Spleen (tissue), 11 donors: ENCODE results near the gene IL17RD. TPM values are rescaled to one million over a fixed set of nuclear protein-coding genes. Genes with fewer than 3 reads are reported as not detected.

Experiments
- DNase-seq: peaks from one replicate; pipeline ENCODE4 v3.0.0-alpha.2; 2020
- H3K27ac ChIP-seq, 8 donors: fragments of 200-600 bp; sonication (generic) in 7 of 8; 1 replicate in 4 of 8; 2 replicates in 4 of 8; pipeline versions ENCODE4 v1.5.0 to v1.8.0; 2016 to 2021; ENCODE audit warnings: inconsistent platforms in 4 of 8, mild to moderate bottlenecking in 4 of 8, moderate library complexity in 1 of 8
- H3K27me3 ChIP-seq, 7 donors: fragments of 200-600 bp; sonication (generic) in 6 of 7; replicated peaks in 1 of 7; 1 replicate in 4 of 7; 2 replicates in 3 of 7; pipeline versions ENCODE4 v1.5.0 to v1.8.0; 2016 to 2021; ENCODE audit warnings: inconsistent platforms in 3 of 7, mild to moderate bottlenecking in 1 of 7
- H3K36me3 ChIP-seq, 6 donors: fragments of 200-600 bp; sonication (generic) in 5 of 6; 1 replicate in 4 of 6; 2 replicates in 2 of 6; pipeline versions ENCODE4 v1.5.0 to v1.8.0; 2016 to 2021; ENCODE audit warnings: inconsistent platforms in 2 of 6
- H3K4me1 ChIP-seq, 6 donors: fragments of 200-600 bp; sonication (generic) in 5 of 6; 1 replicate in 3 of 6; 2 replicates in 3 of 6; pipeline versions ENCODE4 v1.5.0 to v1.8.0; 2016 to 2021; ENCODE audit warnings: inconsistent platforms in 3 of 6
- H3K4me3 ChIP-seq, 8 donors: fragments of 200-600 bp; sonication (generic) in 7 of 8; 1 replicate in 4 of 8; 2 replicates in 4 of 8; pipeline versions ENCODE4 v1.5.0 to v1.8.0; 2016 to 2021; ENCODE audit warnings: inconsistent platforms in 4 of 8, mild to moderate bottlenecking in 4 of 8, moderate library complexity in 2 of 8
- H3K9me3 ChIP-seq, 8 donors: fragments of 200-600 bp; sonication (generic) in 7 of 8; 1 replicate in 4 of 8; 2 replicates in 4 of 8; pipeline versions ENCODE4 v1.5.0 to v1.8.0; 2016 to 2021; ENCODE audit warnings: inconsistent platforms in 4 of 8
- POLR2A ChIP-seq, 3 donors: fragments of 450-650 bp; IDR thresholded peaks; one replicate each; pipeline ENCODE4 v1.5.1; 2017; ENCODE audit warnings: antibody characterized with exemption in 3 of 3, mild to moderate bottlenecking in 1 of 3
- POLR2AphosphoS5 ChIP-seq, 3 donors: sonication (generic); formaldehyde crosslinking; IDR thresholded peaks; one replicate each; pipeline ENCODE4 v1.5.1; 2017; ENCODE audit warnings: antibody characterized with exemption in 3 of 3
- WGBS, 5 donors: extraction: QIAGEN DNeasy Blood & Tissue Kit in 3 of 5; methylation state at CpG; one replicate each; pipeline versions ENCODE4 v1.1.5 to v1.1.7; 2013 to 2018; 5-methylcytosine and 5-hydroxymethylcytosine counted together
- intact Hi-C: fragments of 100-400 bp; cut with DNase I; formaldehyde crosslinking; loops from one replicate; pipeline ENCODE4 v1.15.0; 2023; ENCODE audit warnings: low total_unique reads
- polyA plus RNA-seq, 3 donors: library from polyadenylated mRNA; stranded (reverse); fragments of 200-250 nt; gene quantifications; one replicate each; pipeline ENCODE4 v1.2.1, GENCODE V29; 2013
- total RNA-seq, 7 donors: library from RNA; depleted of rRNA in 3 of 7; stranded (reverse); fragments of >200 nt in 3 of 7; fragmentation: NEBNext Ultra II Directional in 4 of 7; extraction: Animal tissue kit (Norgen Biotek cat#: 25700) in 4 of 7; gene quantifications; one replicate each; pipeline versions ENCODE4 v1.1.0 to v1.2.1, GENCODE V29; 2016 to 2021
- TF ChIP-seq, protein P1 (sequence below), 11 experiments: fragments of 200-600 bp in 7 of 11; fragments of 450-650 bp in 4 of 11; sonication (generic) in 4 of 11; IDR thresholded peaks in 8 of 11; conservative IDR thresholded peaks in 3 of 11; 1 replicate in 7 of 11; 2 replicates in 4 of 11; pipeline versions ENCODE4 v1.4.0 to v1.8.0; 2016 to 2021; ENCODE audit warnings: antibody characterized with exemption in 11 of 11, inconsistent platforms in 4 of 11, mild to moderate bottlenecking in 1 of 11
- donor health status: healthy with polysubstance abuse.
- donor health status: DM: no; HTN: no; CAD: no; lungs with moderate emphysema.
- donor health status: DM: no; HTN: no; CAD: no.
- donor health status: Bipolar disorder and iron deficiency.
- donor health status: healthy.
- donor health status: DM: no; HTN: no; CAD: no.
- donor health status: DM: yes; HTN: yes; CAD: no.

The IL17RD gene
- total and polyA plus RNA-seq, 10 donors: 0.20 to 15.9 (median 2.8) TPM

DNA sequence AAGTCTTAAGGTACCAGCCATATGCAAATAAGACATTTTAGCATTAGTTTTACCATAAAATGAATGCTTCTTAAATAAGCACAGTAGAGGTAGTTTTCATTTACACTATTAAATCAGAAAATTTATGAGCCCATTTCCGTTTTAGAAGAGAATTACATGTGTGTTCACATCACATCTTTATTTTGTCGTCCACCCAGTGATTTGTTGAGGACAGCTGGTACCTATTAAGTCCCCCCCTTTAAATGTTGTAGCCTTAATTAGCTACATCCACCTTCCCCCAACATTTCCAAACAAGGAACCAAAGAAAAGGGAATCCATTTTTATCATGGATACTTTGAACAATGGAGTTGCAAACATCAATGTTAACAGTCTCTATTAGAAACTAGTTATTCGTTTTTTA lies 6.8 kb downstream of the IL17RD start:
- TF ChIP-seq POLR2AphosphoS5 (IDR thresholded peaks at IDR 0.05): no peak
- TF ChIP-seq, protein P1, sequence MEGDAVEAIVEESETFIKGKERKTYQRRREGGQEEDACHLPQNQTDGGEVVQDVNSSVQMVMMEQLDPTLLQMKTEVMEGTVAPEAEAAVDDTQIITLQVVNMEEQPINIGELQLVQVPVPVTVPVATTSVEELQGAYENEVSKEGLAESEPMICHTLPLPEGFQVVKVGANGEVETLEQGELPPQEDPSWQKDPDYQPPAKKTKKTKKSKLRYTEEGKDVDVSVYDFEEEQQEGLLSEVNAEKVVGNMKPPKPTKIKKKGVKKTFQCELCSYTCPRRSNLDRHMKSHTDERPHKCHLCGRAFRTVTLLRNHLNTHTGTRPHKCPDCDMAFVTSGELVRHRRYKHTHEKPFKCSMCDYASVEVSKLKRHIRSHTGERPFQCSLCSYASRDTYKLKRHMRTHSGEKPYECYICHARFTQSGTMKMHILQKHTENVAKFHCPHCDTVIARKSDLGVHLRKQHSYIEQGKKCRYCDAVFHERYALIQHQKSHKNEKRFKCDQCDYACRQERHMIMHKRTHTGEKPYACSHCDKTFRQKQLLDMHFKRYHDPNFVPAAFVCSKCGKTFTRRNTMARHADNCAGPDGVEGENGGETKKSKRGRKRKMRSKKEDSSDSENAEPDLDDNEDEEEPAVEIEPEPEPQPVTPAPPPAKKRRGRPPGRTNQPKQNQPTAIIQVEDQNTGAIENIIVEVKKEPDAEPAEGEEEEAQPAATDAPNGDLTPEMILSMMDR (IDR thresholded peaks at IDR 0.05 in 8 of 11, conservative IDR thresholded peaks at IDR 0.05 in 3 of 11): no peak
- no peak for TF ChIP-seq POLR2A (IDR thresholded peaks at IDR 0.05)
- peaks cover 0 to 69% (median 4%) of the 10 kb centered on the region in 7 donors for H3K27me3 ChIP-seq

DNA sequence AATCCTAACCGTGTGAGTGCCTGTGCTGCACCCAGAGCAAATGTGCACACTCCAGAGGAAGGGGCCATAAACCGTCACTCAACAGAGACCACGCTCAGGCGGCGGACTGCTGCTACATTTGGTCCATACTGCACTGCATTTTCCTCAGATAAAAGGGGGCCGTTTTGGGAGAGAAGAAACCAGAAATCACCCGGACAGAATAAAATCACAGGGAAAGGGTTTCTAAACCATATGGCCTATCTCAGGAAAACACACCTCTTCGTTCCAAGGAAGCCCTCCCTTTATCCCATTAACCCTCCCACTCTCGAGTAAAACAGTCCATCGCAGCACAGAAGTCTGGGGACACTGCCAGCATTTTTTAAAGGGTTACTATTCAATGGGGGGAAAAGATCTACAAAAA lies 7.6 kb downstream of the IL17RD start:
- 41 to 57% (median 44%) methylated on average over 10 of the region's 10 CpGs for WGBS, 5 donors
- H3K27me3 ChIP-seq: peaks cover 0 to 65% (median 4%) of the 10 kb centered on the region in 7 donors

More for the DNA sequence above, 6.8 kb downstream of the IL17RD start:
- no peak overlapping the region for H3K4me3 ChIP-seq
- H3K4me1 ChIP-seq: peaks cover 4 to 40% (median 26%) of the 10 kb centered on the region in 6 donors
- no peak overlapping the region for H3K27ac ChIP-seq
- intact Hi-C loops: no loop called here
- DNase-seq: no peak
- H3K36me3 ChIP-seq: no peaks in the 10 kb centered on the region
- no peaks in the 10 kb centered on the region for H3K9me3 ChIP-seq
- 41 to 64% (median 49%) methylated on average over 3 of the region's 3 CpGs for WGBS, 5 donors

DNA sequence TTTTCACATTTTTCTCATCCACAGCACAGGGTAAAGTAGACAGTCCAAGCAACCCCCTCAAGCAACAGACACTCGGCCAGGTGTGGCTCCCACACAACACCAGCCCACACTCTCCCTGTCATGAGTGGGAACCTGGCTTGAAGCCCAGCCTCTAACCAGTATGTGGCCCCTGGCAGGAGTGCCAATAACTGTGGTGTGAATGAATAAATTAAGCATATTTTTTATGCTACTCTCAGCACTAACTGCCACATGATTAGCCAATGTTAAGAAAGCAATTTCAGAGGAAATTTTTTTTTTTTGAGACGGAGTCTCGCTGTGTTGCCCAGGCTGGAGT lies 9.9 kb downstream of the IL17RD start:
- no peaks in the 10 kb centered on the region for H3K9me3 ChIP-seq
- intact Hi-C loops: no loop called here
- WGBS, 5 donors: 75 to 86% (median 81%) methylated on average over 3 of the region's 3 CpGs
- DNase-seq: no peak
- H3K36me3 ChIP-seq: no peaks in the 10 kb centered on the region
- no peak overlapping the region for H3K4me3 ChIP-seq
- H3K27me3 ChIP-seq: peaks cover 0 to 45% (median 4%) of the 10 kb centered on the region in 7 donors
- H3K27ac ChIP-seq: no peak overlapping the region
- peaks cover 4 to 32% (median 15%) of the 10 kb centered on the region in 6 donors for H3K4me1 ChIP-seq
- TF ChIP-seq POLR2A (IDR thresholded peaks at IDR 0.05): no peak

More for the DNA sequence above, 7.6 kb downstream of the IL17RD start:
- H3K9me3 ChIP-seq: no peaks in the 10 kb centered on the region
- DNase-seq: no peak
- no peaks in the 10 kb centered on the region for H3K36me3 ChIP-seq
- H3K27ac ChIP-seq: no peak overlapping the region
- TF ChIP-seq POLR2A (IDR thresholded peaks at IDR 0.05): no peak
- no peak for TF ChIP-seq POLR2AphosphoS5 (IDR thresholded peaks at IDR 0.05)
- TF ChIP-seq, protein P1 (IDR thresholded peaks at IDR 0.05 in 8 of 11, conservative IDR thresholded peaks at IDR 0.05 in 3 of 11): no peak
- intact Hi-C loops: no loop called here
- peaks cover 4 to 33% (median 23%) of the 10 kb centered on the region in 6 donors for H3K4me1 ChIP-seq
- no peak overlapping the region for H3K4me3 ChIP-seq

DNA sequence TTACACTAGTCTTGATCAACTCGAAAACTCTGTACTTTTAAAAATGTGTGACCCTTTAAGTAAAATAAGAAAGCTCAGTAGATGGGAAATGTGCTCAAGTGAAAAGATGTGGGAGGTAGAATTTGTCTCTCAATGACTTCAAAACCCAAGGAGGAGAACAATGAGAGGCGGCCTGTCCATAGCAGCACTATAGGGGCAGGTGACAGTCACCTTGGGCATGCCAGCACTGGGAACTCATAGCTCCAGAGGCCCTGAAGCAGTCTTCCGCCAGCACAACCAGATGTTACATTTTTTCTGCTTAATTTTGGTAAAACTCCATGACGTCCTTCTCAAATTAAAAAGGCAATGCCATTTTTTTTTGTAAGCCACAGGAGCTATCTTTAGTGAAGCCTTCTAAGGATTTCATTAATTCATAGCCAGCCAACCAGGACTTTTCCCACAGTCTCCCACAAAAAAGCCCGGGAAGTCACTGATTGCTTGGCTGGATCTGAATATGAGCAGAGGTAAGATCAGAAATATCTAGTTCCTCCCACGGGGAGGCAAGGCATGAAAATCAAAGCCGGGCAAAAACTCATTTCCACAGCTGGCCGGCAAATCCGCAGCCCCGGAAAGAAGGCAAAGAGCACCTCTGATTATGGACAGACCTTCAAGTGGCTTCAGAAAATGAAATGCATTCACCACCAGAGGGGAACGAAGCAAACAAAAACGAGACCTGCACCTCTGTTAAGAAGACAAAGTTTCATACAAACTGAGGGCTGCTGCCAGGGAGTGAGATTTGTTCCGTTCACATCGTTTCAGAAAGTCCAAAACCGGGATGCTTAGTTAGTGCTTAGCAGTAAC lies 10.5 kb downstream of the IL17RD start:
- H3K27ac ChIP-seq: peak overlapping the region in 1 of 8 donors; percentile 13
- TF ChIP-seq POLR2AphosphoS5 (IDR thresholded peaks at IDR 0.05): no peak
- no peak for TF ChIP-seq POLR2A (IDR thresholded peaks at IDR 0.05)
- TF ChIP-seq, protein P1 (IDR thresholded peaks at IDR 0.05 in 8 of 11, conservative IDR thresholded peaks at IDR 0.05 in 3 of 11): no peak
- no peak for DNase-seq
- H3K27me3 ChIP-seq: peaks cover 0 to 39% (median 0%) of the 10 kb centered on the region in 7 donors
- H3K36me3 ChIP-seq: no peaks in the 10 kb centered on the region
- 67 to 74% (median 72%) methylated on average over 15 of the region's 15 CpGs for WGBS, 5 donors
- H3K4me1 ChIP-seq: peaks cover 4 to 28% (median 12%) of the 10 kb centered on the region in 6 donors
- no peak overlapping the region for H3K4me3 ChIP-seq
- intact Hi-C loops: no loop called here
- no peaks in the 10 kb centered on the region for H3K9me3 ChIP-seq
